Thyroid gland (tissue), 4 donors: Measurements from ENCODE around the gene MAEA. TPM values are rescaled to one million over a fixed set of nuclear protein-coding genes. Genes with fewer than 3 reads are reported as not detected.

Source experiments
- DNase-seq, 2 donors: peaks; one replicate each; pipeline ENCODE4 v3.0.0-alpha.2; 2019
- H3K27ac ChIP-seq, 3 donors: fragments of 200-600 bp; sonication (generic); 1 replicate in 2 of 3; 2 replicates in 1 of 3; pipeline ENCODE4 v1.5.1; 2016 to 2019; ENCODE audit warnings: mild to moderate bottlenecking in 1 of 3, moderate library complexity in 1 of 3
- H3K27me3 ChIP-seq: fragments of 200-600 bp; sonication (generic); one replicate; pipeline ENCODE4 v1.5.1; 2019
- H3K36me3 ChIP-seq, 2 donors: fragments of 200-600 bp; sonication (generic); one replicate each; pipeline ENCODE4 v1.5.1; 2016 to 2019
- H3K4me1 ChIP-seq, 2 donors: fragments of 200-600 bp; sonication (generic); one replicate each; pipeline ENCODE4 v1.5.1; 2017 to 2019
- H3K4me3 ChIP-seq, 3 donors: fragments of 200-600 bp; sonication (generic); replicated peaks in 1 of 3; 1 replicate in 2 of 3; 2 replicates in 1 of 3; pipeline ENCODE4 v1.5.1; 2016; ENCODE audit warnings: mild to moderate bottlenecking in 1 of 3
- H3K9me3 ChIP-seq: fragments of 200-600 bp; sonication (generic); one replicate; pipeline ENCODE4 v1.5.1; 2017
- CTCF ChIP-seq, 6 experiments: fragments of 200-600 bp in 3 of 6; fragments of 450-650 bp in 3 of 6; sonication (generic) in 3 of 6; IDR thresholded peaks; one replicate each; pipeline ENCODE4 v1.5.1; 2016 to 2019; ENCODE audit warnings: antibody characterized with exemption in 6 of 6, mild to moderate bottlenecking in 2 of 6, inconsistent platforms in 1 of 6, moderate library complexity in 1 of 6
- POLR2A ChIP-seq, 2 donors: fragments of 450-650 bp; IDR thresholded peaks; one replicate each; pipeline ENCODE4 v1.6.1; 2017; ENCODE audit warnings: antibody characterized with exemption in 2 of 2, mild to moderate bottlenecking in 2 of 2, moderate library complexity in 1 of 2
- WGBS, 2 donors: methylation state at CpG; one replicate each; pipeline ENCODE4 v1.1.5; 2017; 5-methylcytosine and 5-hydroxymethylcytosine counted together
- intact Hi-C: fragments of 100-400 bp; cut with DNase I; formaldehyde crosslinking; loops from one replicate; pipeline ENCODE4 v1.15.1; 2023
- total RNA-seq, 4 donors: library from RNA; depleted of rRNA; stranded (reverse); fragments of >200 nt; gene quantifications; one replicate each; pipeline ENCODE4 v1.2.3, GENCODE V29; 2016

MAEA gene
- total RNA-seq, 4 donors from 2014 or later = 85.3 to 99.5 (median 87.3) TPM

GRCh38 chr4:1359976-1360375 lies 70.3 kb downstream of the MAEA start:
- no peak for DNase-seq
- TF ChIP-seq CTCF (IDR thresholded peaks at IDR 0.05) (no peak), POLR2A (IDR thresholded peaks at IDR 0.05) (no peak)
- H3K27ac ChIP-seq = no peak overlapping the region
- no peaks in the 10 kb centered on the region for H3K27me3 ChIP-seq
- H3K4me3 ChIP-seq = no peak overlapping the region
- WGBS, 2 donors = 92% methylated on average over 15 to 16 of the region's 16 CpGs
- peaks cover 5 to 6% of the 10 kb centered on the region in 2 donors for H3K36me3 ChIP-seq
- no peaks in the 10 kb centered on the region for H3K9me3 ChIP-seq
- intact Hi-C loops = loop anchor here (10.0 kb wide), 2 partner anchors 195 to 365 kb away; partner anchors contain the start of genes TACC3 and TMEM129
- H3K4me1 ChIP-seq = no peaks in the 10 kb centered on the region

- WGBS, 2 donors = 85 to 94% methylated on average over 18 to 25 of the region's 29 CpGs
- Histone ChIP-seq H3K36me3 (no peaks in the 10 kb centered on the region), H3K27ac (no peak overlapping the region), H3K9me3 (no peaks in the 10 kb centered on the region), H3K4me3 (no peak overlapping the region), H3K4me1 (no peaks in the 10 kb centered on the region), H3K27me3 (no peaks in the 10 kb centered on the region)
- intact Hi-C loops = no loop called here
- no peak for TF ChIP-seq CTCF (IDR thresholded peaks at IDR 0.05)
- no peak for TF ChIP-seq POLR2A (IDR thresholded peaks at IDR 0.05)
- no peak for DNase-seq
Measured at GRCh38 chr4:1360423-1361283, 71.0 kb downstream of the MAEA start.

- intact Hi-C loops = no loop called here
- Histone ChIP-seq H3K4me3 (no peak overlapping the region), H3K9me3 (no peaks in the 10 kb centered on the region), H3K27ac (no peak overlapping the region), H3K4me1 (no peaks in the 10 kb centered on the region), H3K27me3 (no peaks in the 10 kb centered on the region), H3K36me3 (no peaks in the 10 kb centered on the region)
- 86 to 89% methylated on average over 18 of the region's 18 CpGs for WGBS, 2 donors
- TF ChIP-seq POLR2A (IDR thresholded peaks at IDR 0.05) = no peak
- no peak for TF ChIP-seq CTCF (IDR thresholded peaks at IDR 0.05)
- DNase-seq = no peak
Measured at GRCh38 chr4:1361431-1361830, 71.7 kb downstream of the MAEA start.

- Histone ChIP-seq H3K9me3 (no peaks in the 10 kb centered on the region), H3K4me3 (no peak overlapping the region), H3K27me3 (no peaks in the 10 kb centered on the region), H3K27ac (no peak overlapping the region), H3K36me3 (no peaks in the 10 kb centered on the region), H3K4me1 (no peaks in the 10 kb centered on the region)
- intact Hi-C loops = no loop called here
- 89 to 92% methylated on average over 9 to 10 of the region's 10 CpGs for WGBS, 2 donors
- TF ChIP-seq CTCF (IDR thresholded peaks at IDR 0.05) (no peak), POLR2A (IDR thresholded peaks at IDR 0.05) (no peak)
- no peak for DNase-seq
Measured at GRCh38 chr4:1362046-1362445, 72.4 kb downstream of the MAEA start.

- Histone ChIP-seq H3K27ac (no peak overlapping the region), H3K4me3 (no peak overlapping the region), H3K9me3 (no peaks in the 10 kb centered on the region), H3K4me1 (no peaks in the 10 kb centered on the region), H3K36me3 (no peaks in the 10 kb centered on the region), H3K27me3 (no peaks in the 10 kb centered on the region)
- TF ChIP-seq CTCF (IDR thresholded peaks at IDR 0.05) (no peak), POLR2A (IDR thresholded peaks at IDR 0.05) (no peak)
- intact Hi-C loops = no loop called here
- 93 to 95% methylated on average over 17 of the region's 17 CpGs for WGBS, 2 donors
- no peak for DNase-seq
Measured at GRCh38 chr4:1362521-1362920, 72.8 kb downstream of the MAEA start.
